Stomach (tissue), 4 donors: ENCODE results near the gene NTN1.

Experiments used
- CTCF ChIP-seq, 7 experiments: fragments of 450-650 bp in 4 of 7; fragments of 200-600 bp in 3 of 7; sonication (generic) in 3 of 7; IDR thresholded peaks; one replicate each; pipeline ENCODE4 v1.5.1; 2016 to 2019; ENCODE audit warnings: antibody characterized with exemption in 7 of 7, control low read depth in 2 of 7, mild to moderate bottlenecking in 1 of 7
- EP300 ChIP-seq: sonication (generic); formaldehyde crosslinking; IDR thresholded peaks from one replicate; pipeline ENCODE4 v1.6.1; 2017; ENCODE audit warnings: antibody characterized with exemption

- TF ChIP-seq CTCF (IDR thresholded peaks at IDR 0.05) (no peak), EP300 (no peak)
Observed at GRCh38 chr17:9006175-9006767, 15.0 kb upstream of the NTN1 start.
